Activated CD4-positive, alpha-beta T cell treated with anti-CD3 and anti-CD28 coated beads, Interleukin-2, amount 10 ng/mL, durations not matched to agents 7 days and 5 days (primary cell): ENCODE data around the gene BLCAP. TPM values are rescaled to one million over a fixed set of nuclear protein-coding genes. Genes with fewer than 3 reads are reported as not detected.

Source experiments
- CTCF ChIA-PET: fragments of 350-600 bp; sonication (Branson Sonifier 250); formaldehyde crosslinking; loops from one replicate; lab custom pipeline; 2021; ENCODE audit warnings: antibody characterized with exemption; lab: Charles Lee
- POLR2A ChIA-PET: fragments of 350-600 bp; sonication (Branson Sonifier 250); formaldehyde crosslinking; loops from one replicate; lab custom pipeline; 2021; ENCODE audit warnings: antibody characterized with exemption; lab: Charles Lee
- DNase-seq: peaks from one replicate; pipeline ENCODE4 v3.0.0-alpha.2; 2020
- H3K27ac Mint-ChIP-seq: one replicate; pipeline ENCODE4 v1.8.0; 2021; ENCODE audit warnings: mild to moderate bottlenecking, moderate library complexity, mixed read lengths
- H3K27me3 Mint-ChIP-seq: one replicate; pipeline ENCODE4 v1.8.0; 2021; ENCODE audit warnings: mixed read lengths
- H3K36me3 Mint-ChIP-seq: one replicate; pipeline ENCODE4 v1.8.0; 2021; ENCODE audit warnings: low read depth, mixed read lengths
- H3K4me1 Mint-ChIP-seq: one replicate; pipeline ENCODE4 v1.8.0; 2021; ENCODE audit warnings: mixed read lengths
- H3K4me3 Mint-ChIP-seq: one replicate; pipeline ENCODE4 v1.8.0; 2021; ENCODE audit warnings: mild to moderate bottlenecking, moderate library complexity, mixed read lengths
- H3K9me3 Mint-ChIP-seq: one replicate; pipeline ENCODE4 v1.8.0; 2021; ENCODE audit warnings: mixed read lengths
- total RNA-seq, 2 experiments: library from RNA; stranded (reverse); gene quantifications; one replicate each; pipeline ENCODE4 v1.2.3, GENCODE V29; 2021

The BLCAP gene
- total RNA-seq, 2 experiments from 2014 or later = 41.1 to 44.1 TPM

DNA sequence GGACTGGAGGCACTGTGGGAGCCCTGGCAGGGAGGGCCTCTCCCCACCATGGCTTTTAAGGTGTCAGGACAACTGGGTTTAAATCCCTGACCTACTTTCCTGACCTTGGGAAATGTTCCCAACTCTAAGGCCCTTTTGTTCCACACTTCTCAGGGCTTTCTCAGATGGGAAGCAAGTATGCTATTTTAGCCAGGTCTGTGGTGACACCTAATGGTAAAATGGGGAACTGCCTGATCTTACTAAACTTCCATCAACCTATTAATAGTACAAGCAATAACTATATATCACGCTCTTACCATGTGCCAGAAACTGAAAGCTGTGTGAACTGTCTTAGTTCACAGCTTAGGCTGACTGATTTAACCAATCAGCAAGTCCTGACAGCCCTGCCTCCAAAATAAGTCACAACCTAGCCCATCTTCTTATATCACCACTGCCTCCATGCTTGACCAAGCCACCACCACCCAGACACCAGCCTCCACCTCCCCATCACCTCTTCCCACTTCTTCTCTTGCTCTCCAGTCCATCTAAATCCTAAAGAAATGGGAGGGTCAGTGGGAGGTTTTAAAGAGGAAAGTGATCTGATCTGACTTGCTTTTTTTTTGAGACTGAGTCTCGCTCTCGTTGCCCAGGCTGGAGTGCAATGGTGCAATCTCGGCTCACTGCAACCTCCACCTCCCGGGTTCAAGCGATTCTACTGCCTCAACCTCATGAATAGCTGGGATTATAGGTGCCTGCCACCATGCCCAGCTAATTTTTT, 6.9 kb upstream of the BLCAP start:
- H3K27ac Mint-ChIP-seq = no peak overlapping the region
- H3K4me3 Mint-ChIP-seq = no peak overlapping the region
- H3K36me3 Mint-ChIP-seq = no peaks in the 10 kb centered on the region
- H3K9me3 Mint-ChIP-seq = no peaks in the 10 kb centered on the region
- H3K27me3 Mint-ChIP-seq = peaks cover 13% of the 10 kb centered on the region
- ChIA-PET CTCF (interaction anchor here (0.6 to 2.1 kb wide), 6 partner anchors 21 to 337 kb away, joined by 3 to 6 read pairs (median 4); no protein-coding TSS in a partner anchor), POLR2A (interaction anchor here (0.6 kb wide), 1 partner anchor 144 kb away, joined by 4 read pairs; no protein-coding TSS in a partner anchor)
- DNase-seq = peak; percentile 69
- H3K4me1 Mint-ChIP-seq = peaks cover 6% of the 10 kb centered on the region

DNA sequence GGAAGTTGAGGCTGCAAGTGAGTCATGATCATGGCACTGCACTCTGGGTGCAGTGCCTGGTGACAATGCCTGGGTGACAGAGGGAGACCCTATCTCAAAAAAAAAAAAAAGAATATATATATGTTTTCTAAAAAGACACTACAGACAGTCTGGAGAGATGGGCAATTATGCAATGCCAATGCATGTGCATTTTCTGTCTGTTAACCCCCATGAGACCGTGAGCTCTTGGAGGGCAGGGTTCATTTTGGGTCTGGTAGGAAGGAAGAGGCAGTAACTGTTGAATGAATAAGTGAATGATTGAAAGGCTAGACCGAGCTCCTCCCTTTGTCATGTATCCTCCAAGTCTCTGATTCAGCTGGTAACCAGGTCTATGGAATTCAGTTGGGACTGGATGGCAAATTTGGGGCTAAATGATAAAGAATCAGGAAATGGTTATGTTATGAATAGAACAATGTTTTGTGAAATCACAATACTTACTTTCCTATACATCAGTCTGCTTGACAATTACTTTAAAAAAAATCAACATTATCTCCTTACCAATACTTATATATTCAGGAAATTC, 5.6 kb upstream of the BLCAP start:
- no peak overlapping the region for H3K27ac Mint-ChIP-seq
- no peaks in the 10 kb centered on the region for H3K9me3 Mint-ChIP-seq
- CTCF ChIA-PET = interaction anchor here (0.7 to 1.7 kb wide), 6 partner anchors 149 to 418 kb away, joined by 3 to 6 read pairs (median 4); no protein-coding TSS in a partner anchor
- DNase-seq = no peak
- peaks cover 16% of the 10 kb centered on the region for H3K4me1 Mint-ChIP-seq
- H3K27me3 Mint-ChIP-seq = peaks cover 8% of the 10 kb centered on the region
- H3K36me3 Mint-ChIP-seq = no peaks in the 10 kb centered on the region
- no peak overlapping the region for H3K4me3 Mint-ChIP-seq
- POLR2A ChIA-PET = no interaction called here

- no peaks in the 10 kb centered on the region for H3K36me3 Mint-ChIP-seq
- ChIA-PET CTCF (interaction anchor here (0.6 kb wide), 1 partner anchor 161 kb away, joined by 4 read pairs; no protein-coding TSS in a partner anchor), POLR2A (no interaction called here)
- H3K4me1 Mint-ChIP-seq = peaks cover 16% of the 10 kb centered on the region
- DNase-seq = no peak
- no peak overlapping the region for H3K4me3 Mint-ChIP-seq
- no peaks in the 10 kb centered on the region for H3K9me3 Mint-ChIP-seq
- peaks cover 1% of the 10 kb centered on the region for H3K27me3 Mint-ChIP-seq
- H3K27ac Mint-ChIP-seq = no peak overlapping the region
Observed at GRCh38 chr20:37531856-37532255, 4.2 kb upstream of the BLCAP start.

DNA sequence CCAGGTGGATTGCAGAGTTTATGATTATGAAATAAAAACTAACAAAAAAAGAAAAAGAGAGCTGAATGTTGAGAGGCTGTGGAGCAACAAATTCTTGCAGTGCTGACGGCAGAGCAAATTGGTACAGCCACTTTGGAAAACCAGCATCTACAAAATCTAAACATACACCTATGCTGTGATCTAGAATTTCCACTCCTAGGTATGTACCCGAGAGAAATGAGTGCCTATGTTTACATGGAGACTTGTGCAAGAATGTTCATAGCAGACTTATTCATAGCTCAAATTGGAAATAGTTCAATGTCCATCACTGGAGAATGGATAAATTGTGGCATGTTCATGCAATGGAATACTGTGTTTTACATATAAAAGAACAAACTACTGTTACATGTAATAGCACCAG, 3.0 kb upstream of the BLCAP start:
- Mint-ChIP-seq H3K9me3 (no peaks in the 10 kb centered on the region), H3K27me3 (no peaks in the 10 kb centered on the region), H3K4me3 (no peak overlapping the region), H3K4me1 (peaks cover 26% of the 10 kb centered on the region), H3K36me3 (no peaks in the 10 kb centered on the region), H3K27ac (no peak overlapping the region)
- no peak for DNase-seq
- POLR2A ChIA-PET = no interaction called here
- CTCF ChIA-PET = interaction anchor here (0.7 kb wide), 1 partner anchor 339 kb away, joined by 3 read pairs; no protein-coding TSS in a partner anchor

DNA sequence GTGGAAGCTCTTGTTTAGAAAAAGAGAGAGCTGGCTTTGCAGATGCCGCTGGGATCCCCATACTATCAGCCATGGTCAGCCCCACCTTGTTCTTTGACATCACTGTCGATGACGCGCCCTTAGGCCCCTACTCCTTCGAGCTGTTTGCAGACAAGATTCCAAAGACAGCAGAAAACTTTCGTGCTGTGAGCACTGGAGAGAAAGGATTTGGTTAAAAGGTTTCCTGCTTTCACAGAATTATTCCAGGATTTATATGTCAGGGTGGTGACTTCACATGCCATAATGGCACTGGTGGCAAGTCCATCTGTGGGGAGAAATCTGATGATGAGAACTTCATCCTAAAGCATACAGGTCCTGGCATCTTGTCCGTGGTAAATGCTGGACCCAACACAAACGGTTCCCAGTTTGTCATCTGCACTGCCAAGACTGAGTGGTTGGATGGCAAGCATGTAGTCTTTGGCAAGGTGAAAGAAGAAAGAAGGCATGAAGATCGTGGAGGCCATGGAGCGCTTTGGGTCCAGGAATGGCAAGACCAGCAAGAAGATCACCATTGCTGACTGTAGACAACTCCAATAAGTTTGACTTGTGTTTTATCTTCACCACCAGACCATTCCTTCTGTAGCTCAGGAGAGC, 2.4 kb upstream of the BLCAP start:
- POLR2A ChIA-PET = no interaction called here
- no peak for DNase-seq
- Mint-ChIP-seq H3K4me1 (peaks cover 31% of the 10 kb centered on the region), H3K36me3 (no peaks in the 10 kb centered on the region), H3K4me3 (no peak overlapping the region), H3K27ac (no peak overlapping the region), H3K27me3 (no peaks in the 10 kb centered on the region), H3K9me3 (no peaks in the 10 kb centered on the region)
- CTCF ChIA-PET = interaction anchor here (0.7 kb wide), 1 partner anchor 338 kb away, joined by 3 read pairs; no protein-coding TSS in a partner anchor

DNA sequence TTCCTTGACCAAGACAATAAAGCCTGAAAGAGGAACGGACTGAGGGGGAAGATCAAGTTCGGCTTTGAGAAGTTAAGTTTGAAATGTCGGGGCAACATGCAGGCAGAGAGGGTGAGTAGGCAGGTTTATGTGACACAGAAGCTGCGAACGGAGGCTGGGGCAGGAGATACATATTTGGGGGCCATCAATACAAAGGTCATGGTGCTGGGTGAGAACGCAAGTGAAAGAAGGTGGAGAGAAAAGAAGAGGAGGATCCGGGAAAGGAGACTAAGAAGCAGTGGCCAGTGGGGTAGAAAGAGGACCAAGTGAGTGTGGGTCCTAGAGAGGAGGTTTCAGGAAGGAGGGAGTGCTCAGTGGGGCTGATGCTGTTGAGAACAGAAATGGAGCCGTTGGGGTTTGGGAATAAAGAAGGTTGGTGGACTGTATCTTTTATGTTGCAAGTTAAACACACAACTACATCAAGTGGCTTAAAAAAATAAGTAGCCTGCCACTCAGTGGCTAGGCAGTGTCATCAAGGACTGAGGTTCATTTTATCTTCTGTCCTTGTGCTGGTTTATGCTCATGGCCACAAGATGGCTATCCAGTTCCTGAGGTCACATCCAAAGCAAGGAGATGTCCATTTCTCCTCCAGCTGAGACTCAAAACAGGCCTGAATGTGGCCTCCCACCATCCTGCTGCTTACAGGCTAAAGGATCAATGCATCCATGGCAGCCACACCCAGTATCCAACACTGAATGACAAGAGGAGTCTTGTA, 1.7 kb upstream of the BLCAP start:
- POLR2A ChIA-PET = no interaction called here
- no peak for DNase-seq
- peak overlapping the region; percentile 2 for H3K4me3 Mint-ChIP-seq
- no peaks in the 10 kb centered on the region for H3K9me3 Mint-ChIP-seq
- CTCF ChIA-PET = no interaction called here
- peaks cover 35% of the 10 kb centered on the region for H3K4me1 Mint-ChIP-seq
- H3K36me3 Mint-ChIP-seq = no peaks in the 10 kb centered on the region
- H3K27ac Mint-ChIP-seq = peak overlapping the region; percentile 39
- H3K27me3 Mint-ChIP-seq = no peaks in the 10 kb centered on the region

- no peaks in the 10 kb centered on the region for H3K36me3 Mint-ChIP-seq
- no peaks in the 10 kb centered on the region for H3K27me3 Mint-ChIP-seq
- CTCF ChIA-PET = no interaction called here
- DNase-seq = no peak
- POLR2A ChIA-PET = no interaction called here
- H3K27ac Mint-ChIP-seq = peak overlapping the region; percentile 96
- H3K4me3 Mint-ChIP-seq = peak overlapping the region; percentile 80
- H3K4me1 Mint-ChIP-seq = peaks cover 39% of the 10 kb centered on the region
- no peaks in the 10 kb centered on the region for H3K9me3 Mint-ChIP-seq
Observed at GRCh38 chr20:37528446-37529213, 954 bp upstream of the BLCAP start.

DNA sequence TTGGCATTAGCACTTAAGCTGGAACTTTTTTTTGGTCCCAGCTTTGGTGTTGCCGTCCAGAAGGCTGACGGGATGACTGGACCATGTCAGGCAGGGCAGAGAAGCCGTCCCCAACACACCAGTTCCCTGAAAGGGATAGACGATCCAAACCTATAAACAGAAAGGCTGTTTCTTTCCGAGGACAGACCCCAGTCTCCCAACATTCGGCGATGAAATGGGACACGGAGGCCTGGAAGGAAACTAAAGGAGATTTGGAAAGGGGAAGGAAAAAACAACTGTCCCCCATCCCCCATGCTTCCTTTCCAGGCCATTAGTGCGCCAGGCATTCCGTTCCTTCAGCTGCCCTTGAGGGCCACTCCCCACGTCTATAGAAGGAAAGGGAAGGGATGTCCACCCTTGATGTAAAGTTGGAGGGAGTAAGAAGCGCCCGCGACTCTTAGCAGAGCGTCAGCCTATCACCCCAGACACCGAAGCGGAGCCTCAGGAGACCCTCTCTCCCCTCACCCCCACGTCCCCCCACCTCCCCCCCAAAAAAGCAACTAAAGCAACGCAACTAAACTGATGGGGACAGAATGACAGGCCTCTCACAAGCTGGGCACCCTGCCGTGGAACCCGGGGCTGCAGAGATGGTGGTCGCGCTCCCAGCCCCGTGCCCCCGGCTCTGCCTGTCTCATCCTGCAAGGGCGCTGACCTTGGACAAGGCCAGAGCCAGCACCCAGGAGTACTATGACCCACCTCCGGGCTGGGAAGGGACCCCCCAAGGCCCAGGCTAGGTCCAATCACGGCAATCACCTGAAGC, 638 bp downstream of the BLCAP start:
- POLR2A ChIA-PET = no interaction called here
- no peak for DNase-seq
- Mint-ChIP-seq H3K36me3 (no peaks in the 10 kb centered on the region), H3K4me1 (peaks cover 44% of the 10 kb centered on the region), H3K9me3 (no peaks in the 10 kb centered on the region), H3K27ac (peak overlapping the region; percentile 96), H3K4me3 (peak overlapping the region; percentile 80), H3K27me3 (no peaks in the 10 kb centered on the region)
- CTCF ChIA-PET = interaction anchor here (1.0 kb wide), 1 partner anchor 14 kb away, joined by 3 read pairs; no protein-coding TSS in a partner anchor

GRCh38 chr20:37526238-37526838, 1.3 kb downstream of the BLCAP start:
- H3K36me3 Mint-ChIP-seq = no peaks in the 10 kb centered on the region
- H3K27ac Mint-ChIP-seq = peak overlapping the region; percentile 96
- POLR2A ChIA-PET = no interaction called here
- no peaks in the 10 kb centered on the region for H3K27me3 Mint-ChIP-seq
- CTCF ChIA-PET = no interaction called here
- no peaks in the 10 kb centered on the region for H3K9me3 Mint-ChIP-seq
- H3K4me1 Mint-ChIP-seq = peaks cover 47% of the 10 kb centered on the region
- peak overlapping the region; percentile 80 for H3K4me3 Mint-ChIP-seq
- DNase-seq = no peak

DNA sequence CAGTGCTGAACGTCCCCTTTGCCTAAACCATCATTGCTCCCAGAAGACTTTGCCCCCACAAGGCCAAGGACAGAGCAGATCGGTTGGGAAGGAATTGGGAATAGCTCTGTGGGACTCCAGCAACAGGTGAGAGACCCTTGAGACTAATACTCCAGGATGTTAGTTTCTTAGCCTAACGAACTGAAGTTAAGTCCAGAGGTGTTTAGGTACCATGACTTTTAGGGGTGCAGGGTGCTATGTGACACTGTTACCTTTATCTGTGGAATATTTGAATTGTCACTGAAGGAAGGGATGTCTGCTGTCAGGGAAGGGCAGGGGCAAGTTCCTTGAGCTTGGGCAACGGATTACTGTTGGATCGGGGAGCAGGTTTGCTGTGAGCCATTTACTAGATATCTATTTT, 1.9 kb downstream of the BLCAP start:
- DNase-seq = no peak
- CTCF ChIA-PET = no interaction called here
- POLR2A ChIA-PET = no interaction called here
- Mint-ChIP-seq H3K27me3 (no peaks in the 10 kb centered on the region), H3K36me3 (peaks cover under 1% of the 10 kb centered on the region), H3K9me3 (no peaks in the 10 kb centered on the region), H3K27ac (no peak overlapping the region), H3K4me3 (peak overlapping the region; percentile 80), H3K4me1 (peaks cover 47% of the 10 kb centered on the region)
